H1 (cell line): Measurements from ENCODE around the gene EIF2AK2. TPM values are rescaled to one million over a fixed set of nuclear protein-coding genes. Genes with fewer than 3 reads are reported as not detected.

Source experiments
- EZH2 ChIP-seq: fragments of 200-600 bp; sonication (generic); IDR thresholded peaks from 2 replicates; pipeline ENCODE4 v1.7.1; 2012; ENCODE audit warnings: low read depth, mild to moderate bottlenecking, moderate library complexity, low read length, inconsistent platforms; ENCODE audit not compliant: severe bottlenecking
- KDM4A ChIP-seq: IDR thresholded peaks from one replicate; pipeline ENCODE4 v1.7.1; 2012; ENCODE audit warnings: low read depth, mild to moderate bottlenecking, moderate library complexity, low read length, inconsistent platforms; ENCODE audit not compliant: severe bottlenecking
- POU5F1 ChIP-seq: IDR thresholded peaks from 2 replicates; pipeline ENCODE4 v1.6.1; 2011; ENCODE audit warnings: low read depth, mild to moderate bottlenecking, low read length, moderate library complexity
- SIN3A ChIP-seq, 2 experiments: IDR thresholded peaks in 1 of 2; conservative IDR thresholded peaks in 1 of 2; 2 replicates each; pipeline ENCODE4 v1.6.1; 2011 to 2012; ENCODE audit warnings: low read length in 2 of 2, improper control_type of control experiment in 1 of 2, low read depth in 1 of 2, mild to moderate bottlenecking in 1 of 2
- TCF12 ChIP-seq: IDR thresholded peaks from 2 replicates; pipeline ENCODE4 v1.6.1; 2011; ENCODE audit warnings: low read depth, mild to moderate bottlenecking, low read length
- polyA plus RNA-seq, 7 experiments: library from polyadenylated mRNA; depleted of rRNA in 3 of 7; stranded (reverse) in 5 of 7; unstranded in 2 of 7; fragments of >200 nt in 5 of 7; fragments of 200-250 nt in 2 of 7; gene quantifications; 1 replicate in 5 of 7; 2 replicates in 1 of 7; 4 replicates in 1 of 7; pipeline versions ENCODE4 v1.2.1 to v1.2.3, GENCODE V29; 2011 to 2013; ENCODE audit warnings: missing spikeins in 2 of 7, mixed read lengths in 2 of 7
- total RNA-seq: library from RNA; stranded (reverse); fragmentation: NEBNext Ultra II Directional; extraction: Animal tissue kit (Norgen Biotek cat#: 25700); gene quantifications from 2 replicates; pipeline ENCODE4 v1.2.1, GENCODE V29; 2021

The EIF2AK2 gene
- total and polyA plus RNA-seq, 2 of the 8 experiments (the other 6 are each of a cell fraction or from before 2014, with no cell fraction given) = 13.1 to 46.9 TPM

DNA sequence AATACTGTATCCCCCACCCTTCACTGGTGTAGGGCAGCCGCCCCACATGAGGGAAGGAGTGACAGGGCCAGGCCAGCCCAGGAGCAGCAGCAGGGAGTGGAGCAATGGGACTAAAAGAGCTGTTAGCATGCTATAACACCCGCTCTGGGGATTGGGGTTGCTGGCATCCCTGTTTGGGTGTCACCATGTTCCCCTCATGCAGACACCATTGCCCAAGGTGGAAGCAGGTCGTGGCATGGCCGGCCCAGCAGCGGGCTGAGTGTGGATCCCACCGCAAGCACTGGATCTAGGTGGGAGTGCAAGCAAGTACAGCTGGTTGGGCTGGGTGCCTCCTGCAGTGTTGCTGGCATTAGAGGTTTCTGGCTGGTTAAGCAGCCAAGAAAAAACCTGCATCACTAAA, 35.0 kb upstream of the EIF2AK2 start (continued):
- TF ChIP-seq SIN3A (conservative IDR thresholded peaks at IDR 0.05 in 1 of 2, IDR thresholded peaks at IDR 0.05 in 1 of 2; ENCODE audit: low read depth in 1 of 2, low read length in 2 of 2) = no peak
- TF ChIP-seq EZH2 = no peak
- no peak for TF ChIP-seq KDM4A
- no peak for TF ChIP-seq TCF12
- no peak for TF ChIP-seq POU5F1
